ENCODE data around the gene RUNX1. TPM values are rescaled to one million over a fixed set of nuclear protein-coding genes. Genes with fewer than 3 reads are reported as not detected.

Gene RUNX1
- total RNA-seq, 1 donor from 2014 or later, result 23.9 TPM

GRCh38 chr21:34925597-34925996, 123.5 kb downstream of the RUNX1 start:
- no peak for TF ChIP-seq CTCF (IDR thresholded peaks at IDR 0.05)
- no peak overlapping the region for H3K4me3 Mint-ChIP-seq (ENCODE audit: unreplicated experiment)
- no peak overlapping the region for H3K27ac Mint-ChIP-seq (ENCODE audit: unreplicated experiment)

DNA sequence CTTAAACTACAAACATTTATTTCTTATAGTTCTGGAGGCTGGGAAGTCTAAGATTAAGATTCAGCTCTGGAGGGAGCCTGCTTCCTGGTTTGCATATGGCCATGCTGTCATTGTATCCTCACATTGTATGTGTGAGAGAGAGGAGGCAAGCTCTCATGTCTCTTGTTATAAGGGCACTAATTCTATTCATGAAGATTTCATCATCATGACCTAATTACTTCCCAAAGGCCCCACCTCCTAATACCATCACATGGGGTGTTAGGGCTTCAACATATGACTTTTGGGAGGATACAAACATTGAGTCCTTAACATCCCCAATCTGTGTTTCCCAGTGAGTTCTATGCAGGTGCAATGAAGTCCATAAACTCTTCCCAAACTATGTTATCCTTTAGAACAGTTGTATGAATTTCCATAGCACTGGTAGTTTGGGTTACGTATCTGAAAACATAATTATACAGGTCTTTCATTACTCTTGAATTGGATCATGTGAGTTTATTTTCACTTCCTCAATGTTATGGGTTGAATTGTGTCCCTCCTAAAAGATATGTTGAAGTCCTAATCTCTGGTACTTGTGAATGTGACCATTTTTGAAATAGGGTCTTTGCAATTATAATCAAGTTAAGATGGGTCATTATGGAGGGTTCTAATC, 124.2 kb downstream of the RUNX1 start:
- no peak overlapping the region for H3K27ac Mint-ChIP-seq (ENCODE audit: unreplicated experiment)
- H3K4me3 Mint-ChIP-seq (ENCODE audit: unreplicated experiment), result no peak overlapping the region
- DNase-seq (ENCODE audit: extremely low spot score, unreplicated experiment), result no peak
- H3K4me1 Mint-ChIP-seq (ENCODE audit: unreplicated experiment), result peaks cover 6% of the 10 kb centered on the region
- no peaks in the 10 kb centered on the region for H3K36me3 Mint-ChIP-seq (ENCODE audit: unreplicated experiment)
- TF ChIP-seq CTCF (IDR thresholded peaks at IDR 0.05), result no peak
- no peaks in the 10 kb centered on the region for H3K27me3 Mint-ChIP-seq (ENCODE audit: unreplicated experiment)
- H3K9me3 Mint-ChIP-seq (ENCODE audit: unreplicated experiment), result no peaks in the 10 kb centered on the region

More at GRCh38 chr21:34925597-34925996, 123.5 kb downstream of the RUNX1 start:
- peaks cover 6% of the 10 kb centered on the region for H3K4me1 Mint-ChIP-seq (ENCODE audit: unreplicated experiment)
- H3K27me3 Mint-ChIP-seq (ENCODE audit: unreplicated experiment), result no peaks in the 10 kb centered on the region
- DNase-seq (ENCODE audit: extremely low spot score, unreplicated experiment), result no peak
- no peaks in the 10 kb centered on the region for H3K9me3 Mint-ChIP-seq (ENCODE audit: unreplicated experiment)
- no peaks in the 10 kb centered on the region for H3K36me3 Mint-ChIP-seq (ENCODE audit: unreplicated experiment)

GRCh38 chr21:34924194-34924593, 124.9 kb downstream of the RUNX1 start:
- Mint-ChIP-seq H3K27me3 (ENCODE audit: unreplicated experiment) (no peaks in the 10 kb centered on the region), H3K36me3 (ENCODE audit: unreplicated experiment) (no peaks in the 10 kb centered on the region), H3K4me3 (ENCODE audit: unreplicated experiment) (no peak overlapping the region), H3K4me1 (ENCODE audit: unreplicated experiment) (peaks cover 6% of the 10 kb centered on the region), H3K9me3 (ENCODE audit: unreplicated experiment) (no peaks in the 10 kb centered on the region), H3K27ac (ENCODE audit: unreplicated experiment) (no peak overlapping the region)
- DNase-seq (ENCODE audit: extremely low spot score, unreplicated experiment), result no peak
- no peak for TF ChIP-seq CTCF (IDR thresholded peaks at IDR 0.05)

GRCh38 chr21:34923626-34924025, 125.5 kb downstream of the RUNX1 start:
- TF ChIP-seq CTCF (IDR thresholded peaks at IDR 0.05), result no peak
- Mint-ChIP-seq H3K27me3 (ENCODE audit: unreplicated experiment) (no peaks in the 10 kb centered on the region), H3K27ac (ENCODE audit: unreplicated experiment) (no peak overlapping the region), H3K9me3 (ENCODE audit: unreplicated experiment) (no peaks in the 10 kb centered on the region), H3K4me3 (ENCODE audit: unreplicated experiment) (no peak overlapping the region), H3K36me3 (ENCODE audit: unreplicated experiment) (no peaks in the 10 kb centered on the region), H3K4me1 (ENCODE audit: unreplicated experiment) (peaks cover 6% of the 10 kb centered on the region)
- DNase-seq (ENCODE audit: extremely low spot score, unreplicated experiment), result no peak

DNA sequence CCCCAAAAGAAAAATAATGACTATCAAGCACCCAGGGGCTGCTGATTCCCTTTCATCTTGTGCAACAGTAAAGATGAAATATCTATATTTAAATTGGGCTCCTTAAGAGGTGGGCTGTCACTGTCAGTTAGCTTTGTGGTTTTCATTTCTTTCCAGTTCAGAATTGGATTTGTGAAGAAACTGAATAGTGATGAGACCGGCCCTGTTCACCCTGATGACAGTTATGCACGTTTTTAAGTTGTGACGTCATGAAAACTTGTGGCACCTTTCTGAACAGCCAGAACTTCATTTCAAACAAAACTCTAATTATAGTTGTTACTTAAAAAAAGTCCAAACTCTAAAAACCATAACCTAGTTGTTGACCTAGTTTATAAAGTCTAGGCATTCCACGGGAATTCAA, 125.9 kb downstream of the RUNX1 start:
- peaks cover 6% of the 10 kb centered on the region for H3K4me1 Mint-ChIP-seq (ENCODE audit: unreplicated experiment)
- H3K36me3 Mint-ChIP-seq (ENCODE audit: unreplicated experiment), result no peaks in the 10 kb centered on the region
- H3K4me3 Mint-ChIP-seq (ENCODE audit: unreplicated experiment), result no peak overlapping the region
- no peak for TF ChIP-seq CTCF (IDR thresholded peaks at IDR 0.05)
- no peaks in the 10 kb centered on the region for H3K27me3 Mint-ChIP-seq (ENCODE audit: unreplicated experiment)
- DNase-seq (ENCODE audit: extremely low spot score, unreplicated experiment), result no peak
- no peak overlapping the region for H3K27ac Mint-ChIP-seq (ENCODE audit: unreplicated experiment)
- H3K9me3 Mint-ChIP-seq (ENCODE audit: unreplicated experiment), result no peaks in the 10 kb centered on the region

Data from osteocyte (in vitro differentiated cells).